HFF-Myc (cell line): Measurements from ENCODE around the gene ROPN1B.
A peak's percentile ranks its signal among the peaks of the same experiment; 100 is the strongest.
"Not testable (repeated sequence)": the region's sequence is repeated elsewhere in the genome, so short reads cannot be mapped to it uniquely, and the experiment has no call there.

Source experiments
- DNase-seq: peaks from one replicate; pipeline ENCODE4 v3.0.0-alpha.2; 2011; ENCODE audit warnings: low read depth; ENCODE audit errors: extremely low read depth
- H3K4me3 ChIP-seq: replicated peaks from 2 replicates; pipeline ENCODE4 v1.5.1; 2011; ENCODE audit warnings: low read depth, mild to moderate bottlenecking, control low read depth, low read length
- TF ChIP-seq, protein P1 (sequence below): IDR thresholded peaks from 2 replicates; pipeline ENCODE4 v1.5.1; 2012; ENCODE audit warnings: mild to moderate bottlenecking, low read depth, low read length, control low read depth; ENCODE audit errors: missing control alignments

The ROPN1B gene

DNA sequence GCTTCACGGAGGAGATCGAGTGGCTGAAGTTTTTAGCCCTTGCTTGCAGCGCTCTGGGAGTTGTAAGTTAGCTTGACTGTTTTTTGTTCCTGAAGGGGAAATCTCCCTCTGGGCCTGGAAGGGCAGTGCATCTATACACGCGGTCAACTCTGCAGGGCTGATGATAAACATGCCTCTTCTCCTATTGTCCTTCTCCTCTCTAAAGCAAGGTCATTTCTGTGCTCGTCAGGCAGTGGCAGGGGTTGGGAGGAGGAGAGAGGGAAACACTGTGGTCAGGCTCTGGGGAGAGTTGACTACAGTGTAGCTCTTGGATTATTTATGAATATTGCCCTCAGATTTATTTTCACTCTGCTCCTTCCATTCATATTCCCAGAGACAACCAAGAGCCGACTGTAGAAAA is 8.1 kb downstream of the ROPN1B start:
- DNase-seq, H3K4me3 ChIP-seq: not testable (repeated sequence)

DNA sequence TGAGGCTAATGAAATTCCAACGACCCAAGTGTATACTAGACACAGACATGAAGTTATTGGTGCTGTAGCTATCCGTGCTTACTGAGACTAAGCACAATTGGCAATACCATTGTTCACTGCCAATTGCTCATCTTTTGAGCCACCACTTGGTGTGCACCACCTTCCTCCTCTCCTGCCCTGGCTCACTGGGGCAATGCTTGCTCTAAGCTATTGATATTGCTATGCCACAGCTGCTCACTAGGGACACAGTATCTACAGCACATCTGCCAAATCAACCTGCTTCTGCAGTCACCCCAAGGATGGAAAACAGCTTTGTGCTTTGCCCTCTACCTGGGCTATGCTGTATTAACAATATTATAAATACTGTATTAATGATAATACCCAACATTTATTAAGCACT is 16.0 kb downstream of the ROPN1B start:
- not testable (repeated sequence) for H3K4me3 ChIP-seq, DNase-seq

DNA sequence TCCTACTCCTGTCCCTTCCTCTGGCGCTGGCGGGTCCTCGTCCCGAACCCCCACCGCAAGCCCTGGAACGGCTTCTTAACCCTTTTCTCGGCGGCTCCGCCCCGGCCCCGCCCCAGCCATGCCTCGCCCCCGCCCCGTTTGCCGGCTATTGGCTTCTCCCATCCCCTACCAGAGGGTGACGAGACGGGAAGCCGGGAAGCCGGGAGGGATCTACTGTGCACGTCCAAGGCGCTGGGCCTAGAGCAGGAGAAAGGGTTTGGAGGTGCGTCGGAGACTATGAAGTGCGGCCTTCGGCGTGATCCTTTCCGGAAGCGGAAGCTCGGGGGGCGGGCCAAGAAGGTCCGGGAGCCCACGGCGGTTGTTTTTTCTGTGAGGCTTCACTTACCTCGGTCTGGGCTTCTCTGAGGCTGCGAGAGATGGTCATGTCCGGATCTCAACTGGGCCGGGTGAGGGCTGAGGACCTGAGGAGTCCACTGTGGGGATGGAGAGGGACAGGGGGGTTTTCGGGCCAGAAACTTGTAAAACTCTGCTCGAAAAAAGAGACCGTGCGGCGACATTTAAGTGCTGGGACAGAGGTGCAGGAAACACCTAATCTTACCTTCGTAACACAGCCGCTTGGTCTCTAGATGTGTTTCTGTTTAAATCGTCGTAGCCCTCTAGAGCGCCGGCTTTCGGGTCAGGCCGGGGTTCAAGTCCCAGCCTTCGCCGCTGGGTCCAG is 21.4 kb downstream of the ROPN1B start:
- TF ChIP-seq, protein P1, sequence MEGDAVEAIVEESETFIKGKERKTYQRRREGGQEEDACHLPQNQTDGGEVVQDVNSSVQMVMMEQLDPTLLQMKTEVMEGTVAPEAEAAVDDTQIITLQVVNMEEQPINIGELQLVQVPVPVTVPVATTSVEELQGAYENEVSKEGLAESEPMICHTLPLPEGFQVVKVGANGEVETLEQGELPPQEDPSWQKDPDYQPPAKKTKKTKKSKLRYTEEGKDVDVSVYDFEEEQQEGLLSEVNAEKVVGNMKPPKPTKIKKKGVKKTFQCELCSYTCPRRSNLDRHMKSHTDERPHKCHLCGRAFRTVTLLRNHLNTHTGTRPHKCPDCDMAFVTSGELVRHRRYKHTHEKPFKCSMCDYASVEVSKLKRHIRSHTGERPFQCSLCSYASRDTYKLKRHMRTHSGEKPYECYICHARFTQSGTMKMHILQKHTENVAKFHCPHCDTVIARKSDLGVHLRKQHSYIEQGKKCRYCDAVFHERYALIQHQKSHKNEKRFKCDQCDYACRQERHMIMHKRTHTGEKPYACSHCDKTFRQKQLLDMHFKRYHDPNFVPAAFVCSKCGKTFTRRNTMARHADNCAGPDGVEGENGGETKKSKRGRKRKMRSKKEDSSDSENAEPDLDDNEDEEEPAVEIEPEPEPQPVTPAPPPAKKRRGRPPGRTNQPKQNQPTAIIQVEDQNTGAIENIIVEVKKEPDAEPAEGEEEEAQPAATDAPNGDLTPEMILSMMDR, result no peak
- DNase-seq, result no peak
- peak overlapping the region; percentile 48 for H3K4me3 ChIP-seq

DNA sequence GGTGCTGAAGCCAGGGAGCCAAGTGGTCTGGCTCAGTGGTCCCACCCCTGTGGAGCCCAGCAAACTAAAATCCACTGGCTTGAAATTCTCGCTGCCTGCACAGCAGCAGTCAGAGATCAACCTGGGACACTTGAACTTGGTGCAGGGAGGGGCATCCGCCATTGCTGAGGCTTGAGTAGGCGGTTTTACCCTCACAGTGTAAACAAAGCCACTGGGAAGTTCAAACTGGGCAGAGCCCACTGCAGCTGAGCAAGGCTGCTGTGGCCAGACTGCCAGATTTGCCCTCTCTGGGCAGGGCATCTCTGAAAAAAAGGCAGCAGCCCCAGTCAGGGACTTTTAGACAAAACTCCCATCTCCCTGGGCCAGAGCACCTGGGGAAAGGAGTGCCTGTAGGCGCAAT is 27.8 kb downstream of the ROPN1B start:
- not testable (repeated sequence) for DNase-seq, H3K4me3 ChIP-seq

DNA sequence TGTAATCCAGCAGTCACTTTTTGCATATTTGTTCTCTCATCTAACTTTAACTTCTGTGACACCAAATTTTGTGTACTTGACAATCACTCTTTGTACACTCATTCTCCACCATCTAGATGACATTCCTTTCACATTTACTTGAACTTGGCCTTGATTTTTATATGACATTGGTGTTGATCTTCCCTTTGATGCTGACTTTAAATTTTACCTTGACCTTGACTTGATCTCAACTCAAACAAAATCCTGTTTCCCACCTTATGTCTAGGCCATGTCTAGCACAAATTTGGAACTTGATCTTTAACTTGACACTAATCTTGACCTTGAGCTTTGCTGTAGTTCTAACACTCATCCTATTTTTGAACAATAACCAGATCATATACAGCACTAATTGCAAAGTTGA is 33.2 kb downstream of the ROPN1B start:
- DNase-seq, result no peak
- TF ChIP-seq, protein P1, result no peak

DNA sequence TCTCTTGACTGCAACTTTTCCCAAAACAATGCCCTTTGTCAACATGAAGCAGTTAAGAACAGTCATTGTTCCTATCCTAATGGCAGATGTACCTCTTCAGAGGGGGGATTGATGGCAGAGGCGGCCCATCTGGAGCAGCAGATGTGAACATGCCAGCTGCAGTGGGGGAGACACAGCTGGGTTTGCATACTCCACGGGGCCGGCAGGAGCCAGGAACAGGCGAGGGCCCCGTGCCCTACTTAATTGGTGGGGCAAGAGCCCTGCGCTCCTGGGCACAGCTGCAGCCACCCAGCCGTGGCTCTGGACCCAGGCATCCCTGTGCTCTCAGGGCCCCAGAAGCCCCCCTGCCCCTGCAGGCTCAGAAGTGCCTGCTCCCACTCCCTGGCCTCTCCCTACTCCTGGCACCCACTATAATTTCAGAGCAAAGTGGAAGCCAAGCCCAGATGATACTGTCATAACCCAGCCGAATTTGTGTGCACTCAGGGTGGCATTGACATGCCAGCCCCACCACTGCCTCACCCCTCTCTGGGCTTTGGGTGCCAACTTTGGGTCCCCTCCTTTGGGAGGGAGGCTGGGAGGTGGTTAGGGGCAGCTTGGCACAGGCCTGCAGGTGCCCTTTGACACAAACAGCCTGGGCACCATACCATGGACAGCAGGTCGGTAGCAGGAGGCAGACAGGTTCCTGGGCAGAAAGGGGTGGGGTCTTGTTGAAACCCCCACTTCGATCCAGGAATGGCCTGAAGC is 34.6 kb downstream of the ROPN1B start:
- no peak overlapping the region for H3K4me3 ChIP-seq
- DNase-seq, result no peak
- TF ChIP-seq, protein P1, result no peak

More for the DNA sequence above, 33.2 kb downstream of the ROPN1B start:
- no peak overlapping the region for H3K4me3 ChIP-seq

DNA sequence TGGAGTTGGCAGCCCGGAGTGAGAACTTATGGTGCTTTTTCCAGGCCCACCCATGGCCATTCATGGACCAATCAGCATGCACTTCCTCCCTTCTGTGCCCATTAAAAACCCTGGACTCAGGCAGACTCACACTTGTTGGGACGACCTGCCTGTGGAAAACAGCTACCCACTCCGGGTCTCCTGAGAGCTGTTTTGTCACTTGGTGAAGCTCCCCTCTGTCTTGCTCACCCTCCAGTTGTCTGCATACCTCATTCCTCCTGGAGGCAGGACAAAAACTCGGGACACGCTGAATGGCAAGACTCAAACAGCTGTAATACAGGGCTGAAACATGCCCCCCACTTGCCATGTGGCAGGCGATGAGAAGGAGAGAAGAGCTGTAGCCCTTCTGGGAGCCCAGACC is 35.2 kb downstream of the ROPN1B start:
- no peak overlapping the region for H3K4me3 ChIP-seq
- TF ChIP-seq, protein P1, result no peak
- DNase-seq, result no peak

DNA sequence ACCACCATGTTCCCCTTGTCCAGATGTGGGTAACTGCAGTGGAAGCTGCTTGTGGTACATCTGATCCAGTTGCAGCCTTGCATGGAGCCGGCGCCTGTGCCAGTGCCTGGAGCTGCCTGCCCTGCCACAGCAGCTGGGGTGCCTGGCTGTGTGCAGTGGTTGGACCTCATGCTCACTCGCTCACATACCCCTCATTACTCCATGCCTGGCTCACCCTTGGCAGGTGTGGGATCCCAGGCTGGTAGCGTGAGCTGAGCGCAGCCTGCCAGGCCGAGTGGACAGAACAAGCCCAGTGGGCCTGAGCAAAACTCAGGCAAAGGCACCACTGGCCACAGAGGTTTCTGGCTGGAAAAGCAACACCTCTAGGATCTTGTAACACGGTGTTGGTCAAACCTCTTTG is 35.7 kb downstream of the ROPN1B start:
- H3K4me3 ChIP-seq, result no peak overlapping the region
- TF ChIP-seq, protein P1, result no peak
- no peak for DNase-seq
